Neural cell (in vitro differentiated cells): ENCODE measurements around the gene HECW1. TPM values are rescaled to one million over a fixed set of nuclear protein-coding genes. Genes with fewer than 3 reads are reported as not detected.

ENCODE experiments used
- H2AFZ ChIP-seq: fragments of 200-600, 300-800 bp; sonication (generic), shearing (Covaris generic); 2 replicates; pipeline ENCODE4 v1.6.0; 2014; ENCODE audit warnings: low read depth, mild to moderate bottlenecking, antibody characterized with exemption, low read length, moderate library complexity
- H3F3A ChIP-seq: fragments of 200-600 bp; shearing (Covaris generic); 2 replicates; pipeline ENCODE4 v1.6.1; 2016; ENCODE audit warnings: mild to moderate bottlenecking, moderate library complexity, mixed read lengths, antibody characterized with exemption, low read length; ENCODE audit not compliant: insufficient read depth, poor library complexity, severe bottlenecking
- H3K27ac ChIP-seq: fragments of 200-600, 300-800 bp; sonication (generic), shearing (Covaris generic); 2 replicates; pipeline ENCODE4 v1.5.1; 2014; ENCODE audit warnings: mild to moderate bottlenecking, low read length, moderate library complexity
- H3K27me3 ChIP-seq: fragments of 300-800, 200-600 bp; sonication (generic), shearing (Covaris generic); 2 replicates; pipeline ENCODE4 v1.6.0; 2014; ENCODE audit warnings: mild to moderate bottlenecking, low read depth, low read length, moderate library complexity; ENCODE audit not compliant: insufficient read depth
- H3K36me3 ChIP-seq: fragments of 300-800, 200-600 bp; sonication (generic), shearing (Covaris generic); 2 replicates; pipeline ENCODE4 v1.5.1; 2014; ENCODE audit warnings: mild to moderate bottlenecking, antibody characterized with exemption, low read length, moderate library complexity; ENCODE audit not compliant: insufficient read depth
- H3K4me2 ChIP-seq: fragments of 300-800, 200-600 bp; sonication (generic), shearing (Covaris generic); 2 replicates; pipeline ENCODE4 v1.6.0; 2014; ENCODE audit warnings: mild to moderate bottlenecking, low read length
- H3K4me3 ChIP-seq: fragments of 300-800, 200-600 bp; sonication (generic), shearing (Covaris generic); 2 replicates; pipeline ENCODE4 v1.5.1; 2014; ENCODE audit warnings: mild to moderate bottlenecking, low read length, moderate library complexity
- H3K79me2 ChIP-seq: fragments of 200-600 bp; shearing (Covaris generic); replicated peaks from 2 replicates; pipeline ENCODE4 v1.6.0; 2014; ENCODE audit warnings: mild to moderate bottlenecking, low read length, moderate library complexity; ENCODE audit not compliant: insufficient read depth
- H3K9ac ChIP-seq: fragments of 300-800, 200-600 bp; sonication (generic), shearing (Covaris generic); 2 replicates; pipeline ENCODE4 v1.6.1; 2016; ENCODE audit warnings: mild to moderate bottlenecking, low read length, mixed read lengths
- H3K9me2 ChIP-seq: fragments of 200-600 bp; shearing (Covaris generic); 2 replicates; pipeline ENCODE4 v1.6.1; 2016; ENCODE audit warnings: mild to moderate bottlenecking, low read length, mixed read lengths; ENCODE audit not compliant: insufficient read depth
- H3K9me3 ChIP-seq: fragments of 200-600, 300-800 bp; sonication (generic), shearing (Covaris generic); 2 replicates; pipeline ENCODE4 v1.6.1; 2016; ENCODE audit warnings: mild to moderate bottlenecking, mixed run types, low read length, moderate library complexity, mixed read lengths
- H4K20me1 ChIP-seq: fragments of 200-600 bp; shearing (Covaris generic); 2 replicates; pipeline ENCODE4 v1.6.1; 2016; ENCODE audit warnings: mild to moderate bottlenecking, mixed run types; ENCODE audit not compliant: insufficient read depth
- CTCF ChIP-seq: fragments of 450-650 bp; IDR thresholded peaks from 2 replicates; pipeline ENCODE4 v1.5.1; 2014; ENCODE audit warnings: antibody characterized with exemption, mild to moderate bottlenecking, moderate library complexity; ENCODE audit not compliant: poor library complexity, severe bottlenecking
- EP300 ChIP-seq: fragments of 450-650 bp; conservative IDR thresholded peaks from 2 replicates; pipeline ENCODE4 v1.6.1; 2014; ENCODE audit warnings: antibody characterized with exemption, mild to moderate bottlenecking, moderate library complexity; ENCODE audit not compliant: poor library complexity, severe bottlenecking
- EZH2 ChIP-seq: fragments of 200-600, 300-800 bp; shearing (Covaris generic), sonication (generic); IDR thresholded peaks from 2 replicates; pipeline ENCODE4 v1.6.1; 2014; ENCODE audit warnings: antibody characterized with exemption, low read length, borderline replicate concordance, mild to moderate bottlenecking; ENCODE audit not compliant: insufficient read depth, poor library complexity, severe bottlenecking
- POLR2AphosphoS5 ChIP-seq: IDR thresholded peaks from 2 replicates; pipeline ENCODE4 v1.6.1; 2012
- RAD21 ChIP-seq: fragments of 450-650 bp; conservative IDR thresholded peaks from 2 replicates; pipeline ENCODE4 v1.6.1; 2014; ENCODE audit warnings: antibody characterized with exemption, mild to moderate bottlenecking, moderate library complexity
- REST ChIP-seq: IDR thresholded peaks from 2 replicates; pipeline ENCODE4 v1.6.1; 2012; ENCODE audit warnings: borderline replicate concordance
- SMC3 ChIP-seq: fragments of 450-650 bp; conservative IDR thresholded peaks from 2 replicates; pipeline ENCODE4 v1.6.1; 2014; ENCODE audit warnings: antibody characterized with exemption, mild to moderate bottlenecking, moderate library complexity; ENCODE audit not compliant: poor library complexity
- TAF1 ChIP-seq: IDR thresholded peaks from 2 replicates; pipeline ENCODE4 v1.6.1; 2012; ENCODE audit warnings: low read depth
- polyA plus RNA-seq: library from polyadenylated mRNA; depleted of rRNA; stranded (reverse); fragments of >200 nt; gene quantifications from 2 replicates; pipeline ENCODE4 v1.2.3, GENCODE V29; 2014

The HECW1 gene
- polyA plus RNA-seq, 1 donor from 2014 or later = 13.8 TPM

GRCh38 chr7:43392638-43393330 is 280.3 kb downstream of the HECW1 start:
- Histone ChIP-seq H3K4me2 (no peak overlapping the region), H3K27ac (no peak overlapping the region), H2AFZ (no peak overlapping the region), H3F3A (no peaks in the 10 kb centered on the region), H3K79me2 (no peaks in the 10 kb centered on the region), H3K9me3 (no peaks in the 10 kb centered on the region), H3K9ac (no peak overlapping the region), H3K9me2 (no peaks in the 10 kb centered on the region), H3K36me3 (no peaks in the 10 kb centered on the region), H3K4me3 (no peak overlapping the region), H4K20me1 (no peaks in the 10 kb centered on the region), H3K27me3 (no peaks in the 10 kb centered on the region)
- TF ChIP-seq RAD21 = no peak
- no peak for TF ChIP-seq EP300

GRCh38 chr7:43394441-43395130 is 282.1 kb downstream of the HECW1 start:
- Histone ChIP-seq H3K9me2 (no peaks in the 10 kb centered on the region), H3K4me3 (no peak overlapping the region), H3K4me2 (no peak overlapping the region), H4K20me1 (no peaks in the 10 kb centered on the region), H3K27ac (no peak overlapping the region), H3K27me3 (no peaks in the 10 kb centered on the region), H3F3A (no peaks in the 10 kb centered on the region), H2AFZ (no peak overlapping the region), H3K9me3 (no peaks in the 10 kb centered on the region), H3K79me2 (no peaks in the 10 kb centered on the region), H3K36me3 (no peaks in the 10 kb centered on the region), H3K9ac (no peak overlapping the region)
- TF ChIP-seq EP300 = no peak

DNA sequence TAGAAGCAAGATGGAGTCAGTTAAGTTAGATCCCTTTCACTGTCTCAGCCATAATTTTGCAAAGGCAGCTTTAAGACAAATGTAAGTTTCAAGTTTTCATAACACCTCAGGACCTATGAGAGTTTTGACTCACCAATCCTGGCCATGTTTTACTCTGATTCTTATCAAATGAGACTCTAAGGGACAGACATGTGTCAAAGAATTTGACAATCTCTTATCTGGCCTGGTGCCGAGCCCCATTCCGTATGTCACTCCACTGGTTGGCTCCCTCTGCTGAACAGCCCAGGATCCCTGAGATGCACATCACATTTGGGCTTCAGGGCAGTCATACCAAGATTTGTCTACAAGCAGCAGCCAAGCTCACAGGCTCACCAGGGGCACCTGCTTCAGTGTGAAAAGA is 282.9 kb downstream of the HECW1 start:
- no peak overlapping the region for H3K9ac ChIP-seq
- H3K9me2 ChIP-seq = no peaks in the 10 kb centered on the region
- H2AFZ ChIP-seq = no peak overlapping the region
- H3K9me3 ChIP-seq = no peaks in the 10 kb centered on the region
- H4K20me1 ChIP-seq = no peaks in the 10 kb centered on the region
- no peaks in the 10 kb centered on the region for H3K27me3 ChIP-seq
- H3F3A ChIP-seq = no peaks in the 10 kb centered on the region
- H3K27ac ChIP-seq = no peak overlapping the region
- no peak overlapping the region for H3K4me2 ChIP-seq
- H3K79me2 ChIP-seq = no peaks in the 10 kb centered on the region
- peaks cover 3% of the 10 kb centered on the region for H3K36me3 ChIP-seq
- H3K4me3 ChIP-seq = no peak overlapping the region
- TF ChIP-seq RAD21 (no peak), CTCF (no peak), POLR2AphosphoS5 (no peak)

GRCh38 chr7:43396187-43396740 is 283.8 kb downstream of the HECW1 start:
- H3K36me3 ChIP-seq = peaks cover 3% of the 10 kb centered on the region
- H4K20me1 ChIP-seq = no peaks in the 10 kb centered on the region
- no peaks in the 10 kb centered on the region for H3K79me2 ChIP-seq
- no peak overlapping the region for H3K9ac ChIP-seq
- H3K4me3 ChIP-seq = no peak overlapping the region
- no peak overlapping the region for H3K27ac ChIP-seq
- no peaks in the 10 kb centered on the region for H3K9me2 ChIP-seq
- H2AFZ ChIP-seq = no peak overlapping the region
- H3K27me3 ChIP-seq = no peaks in the 10 kb centered on the region
- H3K4me2 ChIP-seq = no peak overlapping the region
- no peaks in the 10 kb centered on the region for H3K9me3 ChIP-seq
- H3F3A ChIP-seq = no peaks in the 10 kb centered on the region
- TF ChIP-seq EZH2 (no peak), POLR2AphosphoS5 (no peak), SMC3 (no peak), TAF1 (no peak), REST (no peak), EP300 (no peak), CTCF (no peak), RAD21 (no peak)
